KG1 (cell line): ENCODE results near the gene CYBRD1.
A peak's percentile ranks its signal among the peaks of the same experiment; 100 is the strongest.
"Not testable (repeated sequence)": the region's sequence is repeated elsewhere in the genome, so short reads cannot be mapped to it uniquely, and the experiment has no call there.

ENCODE experiments used
- DNase-seq: peaks from one replicate; lab custom pipeline; 2025; lab: John Stamatoyannopoulos, UW

The CYBRD1 gene

GRCh38 chr2:171515672-171516298 is 6.5 kb upstream of the CYBRD1 start:
- DNase-seq = no peak

- no peak for DNase-seq
These were observed 5.5 kb upstream of the CYBRD1 start for GRCh38 chr2:171516793-171517192.

- no peak for DNase-seq
These were observed 1.8 kb upstream of the CYBRD1 start for GRCh38 chr2:171520471-171520870.

- no peak for DNase-seq
These were observed 768 bp upstream of the CYBRD1 start for GRCh38 chr2:171521361-171522051.

GRCh38 chr2:171522788-171523087 is 464 bp downstream of the CYBRD1 start:
- DNase-seq = no peak

GRCh38 chr2:171523088-171524017 is 1.1 kb downstream of the CYBRD1 start:
- DNase-seq = peak; percentile 55

- no peak for DNase-seq
These were observed 1.7 kb downstream of the CYBRD1 start for GRCh38 chr2:171524018-171524401.

- DNase-seq = no peak
These were observed 7.6 kb downstream of the CYBRD1 start for GRCh38 chr2:171529914-171530313.

GRCh38 chr2:171530378-171530777 is 8.1 kb downstream of the CYBRD1 start:
- no peak for DNase-seq

- not testable (repeated sequence) for DNase-seq
These were observed 8.6 kb downstream of the CYBRD1 start for GRCh38 chr2:171530859-171531258.

GRCh38 chr2:171531291-171531690 is 9.0 kb downstream of the CYBRD1 start:
- no peak for DNase-seq

- DNase-seq = no peak
These were observed 9.7 kb downstream of the CYBRD1 start for GRCh38 chr2:171531836-171532450.

- no peak for DNase-seq
These were observed 11.1 kb downstream of the CYBRD1 start for GRCh38 chr2:171533331-171533730.

- not testable (repeated sequence) for DNase-seq
These were observed 13.3 kb downstream of the CYBRD1 start for GRCh38 chr2:171535528-171535927.

- no peak for DNase-seq
These were observed 18.2 kb downstream of the CYBRD1 start for GRCh38 chr2:171540437-171540836.

- no peak for DNase-seq
These were observed 19.1 kb downstream of the CYBRD1 start for GRCh38 chr2:171541202-171541887.

- DNase-seq = no peak
These were observed 22.8 kb downstream of the CYBRD1 start for GRCh38 chr2:171545086-171545485.

GRCh38 chr2:171547256-171547655 is 25.0 kb downstream of the CYBRD1 start:
- DNase-seq = no peak

- no peak for DNase-seq
These were observed 25.4 kb downstream of the CYBRD1 start for GRCh38 chr2:171547720-171548119.

- DNase-seq = no peak
These were observed 28.3 kb downstream of the CYBRD1 start for GRCh38 chr2:171550613-171551012.

GRCh38 chr2:171551836-171552235 is 29.6 kb downstream of the CYBRD1 start:
- DNase-seq = no peak

- no peak for DNase-seq
These were observed 31.0 kb downstream of the CYBRD1 start for GRCh38 chr2:171553236-171553635.
